ENCODE results near the gene PTPN6. TPM values are rescaled to one million over a fixed set of nuclear protein-coding genes. Genes with fewer than 3 reads are reported as not detected.

PTPN6 gene
- total RNA-seq, 1 experiment from 2014 or later: 47.7 TPM

- Histone ChIP-seq H3K27ac (ENCODE audit: low read depth, low read length) (no peak overlapping the region), H3K9me3 (ENCODE audit: control insufficient read depth in 1 of 2, insufficient read depth in 1 of 2, low read depth in 1 of 2, low read length in 2 of 2) (no peaks in the 10 kb centered on the region), H3K4me2 (ENCODE audit: low read length) (no peak overlapping the region), H4K20me1 (ENCODE audit: insufficient read depth) (no peaks in the 10 kb centered on the region), H2AFZ (ENCODE audit: low read depth, low read length, poor library complexity, severe bottlenecking) (no peak overlapping the region), H3K4me1 (ENCODE audit: control insufficient read depth in 1 of 2, insufficient read depth in 2 of 2, low read length in 2 of 2) (peaks cover 7 to 13% of the 10 kb centered on the region in 2 experiments), H3K27me3 (ENCODE audit: insufficient read depth, low read length) (no peaks in the 10 kb centered on the region), H3K9ac (ENCODE audit: low read length) (no peak overlapping the region), H3K4me3 (replicated peaks in 1 of 2; ENCODE audit: low read depth in 1 of 2, low read length in 2 of 2) (no peak overlapping the region), H3K36me3 (ENCODE audit: control insufficient read depth in 1 of 2, insufficient read depth in 2 of 2, low read length in 2 of 2) (peaks cover 37 to 54% of the 10 kb centered on the region in 2 experiments), H3K9me2 (ENCODE audit: insufficient read depth) (no peaks in the 10 kb centered on the region), H3K79me2 (ENCODE audit: insufficient read depth, low read length) (peaks cover 55% of the 10 kb centered on the region)
- no peak for TF ChIP-seq POLR2AphosphoS5 (IDR thresholded peaks at IDR 0.05; ENCODE audit: low read depth, low read length)
- no peak for TF ChIP-seq SRF (IDR thresholded peaks at IDR 0.05; ENCODE audit: low read depth)
- no peak for TF ChIP-seq CEBPB (IDR thresholded peaks at IDR 0.05; ENCODE audit: low read depth)
- POLR2A ChIA-PET: interaction anchor here (1.0 to 1.9 kb wide), 3 partner anchors 28 to 44 kb away, joined by 3 to 7 read pairs (median 3); partner anchors contain the start of genes C12orf57, LPCAT3 and RNU7-1
- DNase-seq (ENCODE audit: low read depth, low spot score): no peak
- RAD21 ChIA-PET (ENCODE audit: low non-redundant PET in 1 of 2, low total read pairs in 2 of 2, uncharacterized antibody in 2 of 2, unreplicated experiment in 2 of 2): no interaction called here
- intact Hi-C loops (cut with micrococcal nuclease): loop anchor here (5.0 kb wide), 1 partner anchor 118 kb away; the partner anchor contains the start of gene C1R
- BruUV-seq (replicated peaks): no TSS peak
- no peak for ATAC-seq
- CTCF ChIA-PET: no interaction called here
These were observed 23.0 kb downstream of the PTPN6 start for GRCh38 chr12:6974180-6974579.

- Histone ChIP-seq H3K9me2 (ENCODE audit: insufficient read depth) (no peaks in the 10 kb centered on the region), H3K27me3 (ENCODE audit: insufficient read depth, low read length) (no peaks in the 10 kb centered on the region), H3K4me1 (ENCODE audit: control insufficient read depth in 1 of 2, insufficient read depth in 2 of 2, low read length in 2 of 2) (peaks cover 7 to 11% of the 10 kb centered on the region in 2 experiments), H3K9ac (ENCODE audit: low read length) (no peak overlapping the region), H4K20me1 (ENCODE audit: insufficient read depth) (no peaks in the 10 kb centered on the region), H2AFZ (ENCODE audit: low read depth, low read length, poor library complexity, severe bottlenecking) (no peak overlapping the region), H3K4me2 (ENCODE audit: low read length) (no peak overlapping the region), H3K79me2 (ENCODE audit: insufficient read depth, low read length) (peaks cover 42% of the 10 kb centered on the region), H3K36me3 (ENCODE audit: control insufficient read depth in 1 of 2, insufficient read depth in 2 of 2, low read length in 2 of 2) (peaks cover 43 to 56% of the 10 kb centered on the region in 2 experiments), H3K4me3 (replicated peaks in 1 of 2; ENCODE audit: low read depth in 1 of 2, low read length in 2 of 2) (no peak overlapping the region), H3K27ac (ENCODE audit: low read depth, low read length) (no peak overlapping the region), H3K9me3 (ENCODE audit: control insufficient read depth in 1 of 2, insufficient read depth in 1 of 2, low read depth in 1 of 2, low read length in 2 of 2) (no peaks in the 10 kb centered on the region)
- ATAC-seq (no peak), DNase-seq (ENCODE audit: low read depth, low spot score) (no peak)
- no TSS peak for BruUV-seq (replicated peaks)
- ChIA-PET CTCF (no interaction called here), RAD21 (ENCODE audit: low non-redundant PET in 1 of 2, low total read pairs in 2 of 2, uncharacterized antibody in 2 of 2, unreplicated experiment in 2 of 2) (no interaction called here), POLR2A (interaction anchor here (1.0 to 1.9 kb wide), 3 partner anchors 29 to 43 kb away, joined by 3 to 7 read pairs (median 3); partner anchors contain the start of genes C12orf57, LPCAT3 and RNU7-1)
- intact Hi-C loops (cut with micrococcal nuclease): no loop called here
- no peak for TF ChIP-seq YY1 (IDR thresholded peaks at IDR 0.05; ENCODE audit: extremely low read depth, insufficient replicate concordance, low read depth, low read length)
- no peak for TF ChIP-seq REST (IDR thresholded peaks at IDR 0.05; ENCODE audit: low read depth)
- no peak for TF ChIP-seq ZNF274 (IDR thresholded peaks at IDR 0.05; ENCODE audit: low read depth, low read length)
- TF ChIP-seq CEBPB (IDR thresholded peaks at IDR 0.05; ENCODE audit: low read depth): no peak
- TF ChIP-seq TCF7L2 (IDR thresholded peaks at IDR 0.05; ENCODE audit: borderline replicate concordance, extremely low read depth, insufficient read depth, insufficient read length): no peak
- TF ChIP-seq POLR2A (IDR thresholded peaks at IDR 0.05; ENCODE audit: borderline replicate concordance, extremely low read depth, insufficient read depth, insufficient read length): no peak
- no peak for TF ChIP-seq ELF1 (IDR thresholded peaks at IDR 0.05; ENCODE audit: borderline replicate concordance, low read depth)
- TF ChIP-seq POLR2AphosphoS5 (IDR thresholded peaks at IDR 0.05; ENCODE audit: low read depth, low read length): no peak
- no peak for TF ChIP-seq EZH2 (IDR thresholded peaks at IDR 0.05)
- no peak for TF ChIP-seq EGR1 (IDR thresholded peaks at IDR 0.05; ENCODE audit: low read depth)
- no peak for TF ChIP-seq JUND (IDR thresholded peaks at IDR 0.05)
- no peak for TF ChIP-seq RAD21 (IDR thresholded peaks at IDR 0.05; ENCODE audit: low read depth)
- no peak for TF ChIP-seq SP1 (IDR thresholded peaks at IDR 0.05; ENCODE audit: low read depth)
- TF ChIP-seq SRF (IDR thresholded peaks at IDR 0.05; ENCODE audit: low read depth): no peak
- TF ChIP-seq ZFX (IDR thresholded peaks at IDR 0.05): no peak
These were observed 24.3 kb downstream of the PTPN6 start for GRCh38 chr12:6975297-6976032.

All from HCT116 (cell line).